ENCODE measurements around the gene IMP4.

The IMP4 gene

DNA sequence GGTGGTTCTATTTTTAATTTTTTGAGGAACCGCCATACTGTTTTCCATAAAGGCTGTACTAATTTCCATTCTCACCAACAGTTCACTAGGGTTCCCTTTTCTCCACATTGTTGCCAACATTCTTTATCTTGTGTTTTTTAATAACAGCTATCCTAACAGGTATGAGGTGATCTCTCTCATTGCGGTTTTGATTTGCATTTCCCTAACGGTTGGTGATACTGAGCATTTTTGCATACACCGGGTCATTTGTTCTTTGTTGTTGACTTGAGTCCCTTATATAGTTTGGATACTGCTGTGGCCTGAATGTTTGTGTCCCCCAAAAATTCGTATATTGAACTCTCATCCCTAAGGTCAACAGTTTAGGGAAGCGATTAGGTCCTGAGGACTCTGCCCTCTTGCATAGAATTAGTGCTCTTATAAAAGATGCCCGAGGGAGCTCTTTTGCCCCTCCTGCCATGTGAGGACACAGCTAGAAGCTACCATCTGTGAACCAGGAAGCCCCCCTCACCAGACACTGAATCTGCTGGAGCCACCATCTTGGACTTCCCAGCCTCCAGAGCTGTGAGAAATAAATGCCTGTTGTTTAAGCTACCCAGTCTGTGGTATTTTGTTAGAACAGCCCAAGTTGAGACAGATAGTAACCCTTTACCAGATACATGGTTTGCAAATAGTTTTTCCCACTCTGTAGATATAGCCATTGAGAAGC, 4.7 kb downstream of the IMP4 start:
- H3K9me3 ChIP-seq (ENCODE audit: insufficient read depth, low read depth, low read length) = no peaks in the 10 kb centered on the region
- no peak overlapping the region for H3K27ac ChIP-seq (ENCODE audit: low read depth, low read length)
- H3K9ac ChIP-seq (ENCODE audit: low read depth, low read length) = no peak overlapping the region
- H3K27me3 ChIP-seq (ENCODE audit: insufficient read depth, low read length) = no peaks in the 10 kb centered on the region
- no peak overlapping the region for H3K4me3 ChIP-seq (ENCODE audit: low read length)
- H3K4me1 ChIP-seq (ENCODE audit: insufficient read depth, low read length) = peaks cover 6% of the 10 kb centered on the region; the same call in 1 of the 2 replicates
- peaks cover 46% of the 10 kb centered on the region for H3K36me3 ChIP-seq (ENCODE audit: insufficient read depth, low read length)
- 96% methylated on average over 7 of the region's 7 CpGs for WGBS

- H3K27me3 ChIP-seq (ENCODE audit: insufficient read depth, low read length) = peaks cover 11% of the 10 kb centered on the region
- H3K4me1 ChIP-seq (ENCODE audit: insufficient read depth, low read length) = peaks cover 8% of the 10 kb centered on the region; the same call in 1 of the 2 replicates
- H3K4me3 ChIP-seq (ENCODE audit: low read length) = no peak overlapping the region
- no peak overlapping the region for H3K27ac ChIP-seq (ENCODE audit: low read depth, low read length)
- H3K9ac ChIP-seq (ENCODE audit: low read depth, low read length) = no peak overlapping the region
- WGBS = 95% methylated on average over 3 of the region's 3 CpGs
- peaks cover 45% of the 10 kb centered on the region for H3K36me3 ChIP-seq (ENCODE audit: insufficient read depth, low read length)
- no peaks in the 10 kb centered on the region for H3K9me3 ChIP-seq (ENCODE audit: insufficient read depth, low read depth, low read length)
These were observed 6.5 kb downstream of the IMP4 start for GRCh38 chr2:130349174-130349573.

DNA sequence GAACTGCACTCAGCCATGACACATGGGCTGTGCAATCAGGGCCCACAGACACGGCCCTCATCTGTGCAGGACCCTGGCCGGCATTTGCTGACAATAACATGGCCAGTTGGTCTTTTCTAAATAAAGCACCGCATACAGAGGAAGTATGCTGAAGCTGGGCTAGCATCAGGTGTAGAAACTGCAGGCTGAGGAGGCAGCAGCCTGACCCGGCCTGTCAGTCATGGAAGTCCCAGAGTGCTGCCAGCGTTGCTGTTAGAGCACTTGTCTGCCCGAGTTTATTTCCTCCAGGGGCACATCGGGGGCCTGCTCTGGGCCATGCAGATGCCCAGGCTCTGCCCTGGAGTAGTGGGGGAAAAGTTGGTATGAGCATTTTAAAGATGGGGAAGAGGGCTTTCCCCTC, 9.0 kb downstream of the IMP4 start:
- Histone ChIP-seq H3K4me1 (ENCODE audit: insufficient read depth, low read length) (peaks cover 8% of the 10 kb centered on the region; the same call in 1 of the 2 replicates), H3K9me3 (ENCODE audit: insufficient read depth, low read depth, low read length) (no peaks in the 10 kb centered on the region), H3K27ac (ENCODE audit: low read depth, low read length) (no peak overlapping the region), H3K4me3 (ENCODE audit: low read length) (no peak overlapping the region), H3K27me3 (ENCODE audit: insufficient read depth, low read length) (peaks cover 35% of the 10 kb centered on the region), H3K9ac (ENCODE audit: low read depth, low read length) (peak overlapping the region; percentile 20; the same call in 1 of the 2 replicates), H3K36me3 (ENCODE audit: insufficient read depth, low read length) (peaks cover 19% of the 10 kb centered on the region)
- 81% methylated on average over 7 of the region's 7 CpGs for whole genome bisulfite sequencing

DNA sequence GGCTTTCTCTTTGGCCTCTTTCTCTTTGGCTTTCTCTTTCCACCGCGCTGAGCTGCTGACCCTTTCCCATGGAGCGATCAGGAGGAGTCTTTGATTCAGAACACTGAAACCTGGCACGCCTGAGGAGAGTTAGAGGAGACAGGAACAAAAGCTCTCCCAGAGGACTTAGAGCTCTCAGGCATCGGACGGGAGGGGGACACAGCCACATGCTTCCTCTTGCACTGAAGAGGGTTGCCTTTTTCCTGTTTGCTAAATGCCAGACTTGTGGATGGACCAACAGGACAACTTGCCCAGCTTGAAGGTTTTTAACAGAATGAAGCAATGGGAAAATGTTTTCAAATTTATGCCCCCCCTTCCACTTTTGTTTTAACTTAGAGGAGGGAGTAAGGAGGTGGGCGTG, 9.5 kb downstream of the IMP4 start:
- H3K27ac ChIP-seq (ENCODE audit: low read depth, low read length) = no peak overlapping the region
- H3K4me1 ChIP-seq (ENCODE audit: insufficient read depth, low read length) = peaks cover 8% of the 10 kb centered on the region; the same call in 1 of the 2 replicates
- H3K4me3 ChIP-seq (ENCODE audit: low read length) = no peak overlapping the region
- 77% methylated on average over 6 of the region's 7 CpGs for WGBS
- no peaks in the 10 kb centered on the region for H3K9me3 ChIP-seq (ENCODE audit: insufficient read depth, low read depth, low read length)
- H3K36me3 ChIP-seq (ENCODE audit: insufficient read depth, low read length) = peaks cover 14% of the 10 kb centered on the region
- peak overlapping the region; percentile 14; the same call in 1 of the 2 replicates for H3K9ac ChIP-seq (ENCODE audit: low read depth, low read length)
- peaks cover 40% of the 10 kb centered on the region for H3K27me3 ChIP-seq (ENCODE audit: insufficient read depth, low read length)

GRCh38 chr2:130353291-130354138, 10.8 kb downstream of the IMP4 start:
- no peak overlapping the region for H3K27ac ChIP-seq (ENCODE audit: low read depth, low read length)
- peaks cover 1% of the 10 kb centered on the region for H3K36me3 ChIP-seq (ENCODE audit: insufficient read depth, low read length)
- H3K4me3 ChIP-seq (ENCODE audit: low read length) = no peak overlapping the region
- H3K4me1 ChIP-seq (ENCODE audit: insufficient read depth, low read length) = peaks cover 8% of the 10 kb centered on the region; the same call in 1 of the 2 replicates
- peaks cover 42% of the 10 kb centered on the region for H3K27me3 ChIP-seq (ENCODE audit: insufficient read depth, low read length)
- no peak overlapping the region for H3K9ac ChIP-seq (ENCODE audit: low read depth, low read length)
- 94% methylated on average over 7 of the region's 7 CpGs for WGBS
- H3K9me3 ChIP-seq (ENCODE audit: insufficient read depth, low read depth, low read length) = no peaks in the 10 kb centered on the region

GRCh38 chr2:130354139-130354428, 11.4 kb downstream of the IMP4 start:
- no peak overlapping the region for H3K9ac ChIP-seq (ENCODE audit: low read depth, low read length)
- no peaks in the 10 kb centered on the region for H3K9me3 ChIP-seq (ENCODE audit: insufficient read depth, low read depth, low read length)
- 65% methylated on average over 1 of the region's 1 CpG for WGBS
- peaks cover 8% of the 10 kb centered on the region; the same call in 1 of the 2 replicates for H3K4me1 ChIP-seq (ENCODE audit: insufficient read depth, low read length)
- no peaks in the 10 kb centered on the region for H3K36me3 ChIP-seq (ENCODE audit: insufficient read depth, low read length)
- no peak overlapping the region for H3K4me3 ChIP-seq (ENCODE audit: low read length)
- H3K27me3 ChIP-seq (ENCODE audit: insufficient read depth, low read length) = peaks cover 42% of the 10 kb centered on the region
- no peak overlapping the region for H3K27ac ChIP-seq (ENCODE audit: low read depth, low read length)

DNA sequence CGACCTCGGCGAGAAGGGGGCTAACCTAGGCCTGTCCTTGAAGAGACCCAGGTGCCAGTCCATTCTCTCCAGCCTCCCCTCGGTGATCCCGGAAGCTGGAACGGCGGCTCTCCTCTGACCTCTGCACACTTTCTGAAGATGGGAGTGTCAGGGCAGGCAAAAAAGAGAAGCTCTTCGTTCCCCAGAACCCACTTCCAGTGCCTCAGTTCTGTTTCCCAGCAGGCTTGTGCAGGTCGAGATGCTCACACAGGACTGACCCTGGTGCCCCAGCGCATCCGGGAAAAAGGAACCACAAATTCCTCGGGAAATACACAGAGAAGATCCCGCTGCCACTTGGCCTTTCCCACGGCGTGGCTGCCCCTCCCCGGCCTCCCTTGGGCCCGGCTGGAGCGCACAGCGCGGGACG, 12.5 kb downstream of the IMP4 start:
- Histone ChIP-seq H3K4me3 (ENCODE audit: low read length) (peak overlapping the region; percentile 65), H3K27ac (ENCODE audit: low read depth, low read length) (no peak overlapping the region), H3K9ac (ENCODE audit: low read depth, low read length) (peak overlapping the region; percentile 43), H3K9me3 (ENCODE audit: insufficient read depth, low read depth, low read length) (no peaks in the 10 kb centered on the region), H3K36me3 (ENCODE audit: insufficient read depth, low read length) (no peaks in the 10 kb centered on the region), H3K4me1 (ENCODE audit: insufficient read depth, low read length) (peaks cover 8% of the 10 kb centered on the region; the same call in 1 of the 2 replicates), H3K27me3 (ENCODE audit: insufficient read depth, low read length) (peaks cover 42% of the 10 kb centered on the region)
- WGBS = 24% methylated on average over 21 of the region's 21 CpGs

- H3K9ac ChIP-seq (ENCODE audit: low read depth, low read length) = peak within 1 kb of the TSS; percentile 43
- peak within 1 kb of the TSS; percentile 65 for H3K4me3 ChIP-seq (ENCODE audit: low read length)
- no peaks in the 10 kb centered on the region for H3K9me3 ChIP-seq (ENCODE audit: insufficient read depth, low read depth, low read length)
- no peaks in the 10 kb centered on the region for H3K36me3 ChIP-seq (ENCODE audit: insufficient read depth, low read length)
- under 1% methylated on average over 107 of the region's 107 CpGs for WGBS
- H3K27ac ChIP-seq (ENCODE audit: low read depth, low read length) = no peak within 1 kb of the TSS
- peaks cover 8% of the 10 kb centered on the region; the same call in 1 of the 2 replicates for H3K4me1 ChIP-seq (ENCODE audit: insufficient read depth, low read length)
- H3K27me3 ChIP-seq (ENCODE audit: insufficient read depth, low read length) = peaks cover 42% of the 10 kb centered on the region
These were observed 13.1 kb downstream of the IMP4 start, which contains the start of gene PTPN18 for GRCh38 chr2:130355578-130356431. Gene PTPN18, plus strand, starts transcription at chr2:130356056. Its CDS starts 52 bp downstream, at chr2:130356108.

GRCh38 chr2:130357864-130358263, 15.2 kb downstream of the IMP4 start:
- Histone ChIP-seq H3K9me3 (ENCODE audit: insufficient read depth, low read depth, low read length) (no peaks in the 10 kb centered on the region), H3K27me3 (ENCODE audit: insufficient read depth, low read length) (peaks cover 42% of the 10 kb centered on the region), H3K27ac (ENCODE audit: low read depth, low read length) (no peak overlapping the region), H3K9ac (ENCODE audit: low read depth, low read length) (no peak overlapping the region), H3K4me3 (ENCODE audit: low read length) (no peak overlapping the region), H3K36me3 (ENCODE audit: insufficient read depth, low read length) (no peaks in the 10 kb centered on the region), H3K4me1 (ENCODE audit: insufficient read depth, low read length) (no peaks in the 10 kb centered on the region)
- WGBS = 96% methylated on average over 7 of the region's 7 CpGs

DNA sequence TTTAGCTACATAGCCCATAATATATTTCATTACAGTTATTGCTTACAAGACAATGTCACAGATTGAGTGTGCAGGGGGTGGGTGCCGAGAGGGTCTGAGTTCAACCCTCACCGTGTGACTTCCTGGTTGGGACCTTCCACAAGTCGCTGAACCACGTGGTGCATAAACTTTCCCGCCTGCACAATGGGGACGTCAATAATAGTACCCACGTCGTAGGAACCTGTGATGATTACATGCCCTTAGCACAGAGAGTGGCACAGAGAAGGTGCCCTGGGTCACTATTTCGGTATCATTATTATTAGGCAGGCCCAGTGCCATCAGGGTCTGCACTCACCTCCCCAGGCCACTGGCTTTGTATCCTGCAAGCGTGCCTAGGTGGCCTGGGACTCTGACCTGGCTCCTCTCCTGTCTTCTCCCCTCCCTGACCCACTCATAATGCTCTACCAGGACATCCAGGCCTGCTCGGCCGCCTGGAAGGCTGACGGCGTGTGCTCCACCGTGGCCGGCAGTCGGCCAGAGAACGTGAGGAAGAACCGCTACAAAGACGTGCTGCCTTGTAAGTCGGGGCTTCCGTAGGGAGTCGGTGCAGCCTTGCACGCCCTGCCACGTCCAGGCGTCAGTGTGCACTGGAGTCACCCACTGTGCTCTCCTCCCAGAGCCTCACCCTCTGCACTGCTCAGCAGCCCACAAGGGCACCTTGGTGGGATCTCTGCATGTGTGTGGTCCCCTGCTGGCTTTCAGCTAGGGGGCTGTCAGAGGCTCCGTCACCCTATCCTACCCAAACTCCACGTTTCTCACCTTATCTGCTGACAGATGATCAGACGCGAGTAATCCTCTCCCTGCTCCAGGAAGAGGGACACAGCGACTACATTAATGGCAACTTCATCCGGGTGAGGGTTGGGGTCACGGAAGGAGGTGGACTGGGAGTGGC, 16.0 kb downstream of the IMP4 start:
- Histone ChIP-seq H3K36me3 (ENCODE audit: insufficient read depth, low read length) (no peaks in the 10 kb centered on the region), H3K9me3 (ENCODE audit: insufficient read depth, low read depth, low read length) (0 out of 2 replicates have a peak, but pooled peaks cover 2% of the 10 kb centered on the region), H3K27ac (ENCODE audit: low read depth, low read length) (no peak overlapping the region), H3K4me3 (ENCODE audit: low read length) (no peak overlapping the region), H3K4me1 (ENCODE audit: insufficient read depth, low read length) (no peaks in the 10 kb centered on the region), H3K27me3 (ENCODE audit: insufficient read depth, low read length) (peaks cover 35% of the 10 kb centered on the region), H3K9ac (ENCODE audit: low read depth, low read length) (no peak overlapping the region)
- 92% methylated on average over 33 of the region's 33 CpGs for WGBS
